Stomach (tissue), 4 donors: ENCODE measurements around the gene TPCN2.

ENCODE experiments used
- CTCF ChIP-seq, 7 experiments: fragments of 450-650 bp in 4 of 7; fragments of 200-600 bp in 3 of 7; sonication (generic) in 3 of 7; IDR thresholded peaks; one replicate each; pipeline ENCODE4 v1.5.1; 2016 to 2019; ENCODE audit warnings: antibody characterized with exemption in 7 of 7, control low read depth in 2 of 7, mild to moderate bottlenecking in 1 of 7
- POLR2A ChIP-seq, 4 donors: fragments of 450-650 bp; IDR thresholded peaks; one replicate each; pipeline ENCODE4 v1.6.1; 2016; ENCODE audit warnings: antibody characterized with exemption in 4 of 4, control low read depth in 2 of 4, mild to moderate bottlenecking in 1 of 4, moderate library complexity in 1 of 4

- TF ChIP-seq CTCF (IDR thresholded peaks at IDR 0.05) (no peak), POLR2A (IDR thresholded peaks at IDR 0.05) (no peak)
These were observed 117.0 kb downstream of the TPCN2 start for GRCh38 chr11:69165775-69166174.
